Activated B cell treated with CpG ODN at 0.5 μM for 24 hours (primary cell): ENCODE results near the gene UQCRFS1. TPM values are rescaled to one million over a fixed set of nuclear protein-coding genes. Genes with fewer than 3 reads are reported as not detected.

ENCODE experiments used
- ATAC-seq: fragments of 200-7000 bp; cut with Tn5 transposase; one replicate; pipeline ENCODE4 v1.10.0; 2021; ENCODE audit warnings: low read depth, mild to moderate bottlenecking, moderate library complexity
- CTCF ChIA-PET: fragments of 350-600 bp; sonication (Branson Sonifier 250); formaldehyde crosslinking; loops from one replicate; lab custom pipeline; 2021; ENCODE audit warnings: antibody characterized with exemption; lab: Charles Lee
- POLR2A ChIA-PET: fragments of 350-600 bp; sonication (Branson Sonifier 250); formaldehyde crosslinking; loops from one replicate; lab custom pipeline; 2021; ENCODE audit warnings: antibody characterized with exemption; lab: Charles Lee
- DNase-seq: peaks from one replicate; pipeline ENCODE4 v3.0.0; 2022
- H3K27ac Mint-ChIP-seq: one replicate; pipeline ENCODE4 v1.8.0; 2020; ENCODE audit warnings: mixed read lengths
- H3K27me3 Mint-ChIP-seq: one replicate; pipeline ENCODE4 v1.8.0; 2021; ENCODE audit warnings: mixed read lengths
- H3K36me3 Mint-ChIP-seq: one replicate; pipeline ENCODE4 v1.8.0; 2021; ENCODE audit warnings: low read depth, mixed read lengths
- H3K4me1 Mint-ChIP-seq: one replicate; pipeline ENCODE4 v1.8.0; 2021; ENCODE audit warnings: mixed read lengths
- H3K4me3 Mint-ChIP-seq: one replicate; pipeline ENCODE4 v1.8.0; 2020; ENCODE audit warnings: mild to moderate bottlenecking, mixed read lengths
- H3K9me3 Mint-ChIP-seq: one replicate; pipeline ENCODE4 v1.8.0; 2020; ENCODE audit warnings: mixed read lengths
- intact Hi-C: fragments of 100-400 bp; cut with micrococcal nuclease; formaldehyde crosslinking; loops from one replicate; pipeline ENCODE4 v1.15.1; 2024
- total RNA-seq: library from RNA; stranded (reverse); gene quantifications from 2 replicates; pipeline ENCODE4 v1.2.3, GENCODE V29; 2022
- TF ChIP-seq, protein P1 (sequence below): fragments of 200-600 bp; IDR thresholded peaks from one replicate; pipeline ENCODE4 v1.8.0; 2022; ENCODE audit warnings: antibody characterized with exemption, mild to moderate bottlenecking

Gene UQCRFS1
- total RNA-seq, 1 donor from 2014 or later: 24.4 TPM

DNA sequence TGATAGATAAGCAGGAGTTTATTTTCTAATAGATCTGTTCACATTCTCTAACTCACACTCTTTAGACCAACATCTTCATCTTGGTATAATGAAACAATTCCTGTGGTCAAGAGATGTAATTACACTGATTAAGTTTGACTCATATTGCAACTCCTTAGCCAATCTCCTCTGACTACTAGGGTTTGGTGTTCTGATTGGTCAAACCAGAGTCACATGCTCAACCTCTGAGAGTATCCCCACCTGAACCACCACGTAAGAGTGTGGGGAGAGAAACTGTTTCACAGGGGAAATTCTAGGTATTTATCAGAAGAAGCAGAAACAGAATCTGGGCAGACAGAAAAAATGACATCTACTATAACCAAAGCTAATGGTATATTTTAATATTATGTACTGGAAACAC lies 42.4 kb downstream of the UQCRFS1 start:
- Mint-ChIP-seq H3K27ac (no peak overlapping the region), H3K36me3 (no peaks in the 10 kb centered on the region), H3K9me3 (peaks cover 28% of the 10 kb centered on the region), H3K4me1 (no peaks in the 10 kb centered on the region), H3K4me3 (no peak overlapping the region), H3K27me3 (no peaks in the 10 kb centered on the region)
- intact Hi-C loops: no loop called here
- POLR2A ChIA-PET: no interaction called here
- TF ChIP-seq, protein P1, sequence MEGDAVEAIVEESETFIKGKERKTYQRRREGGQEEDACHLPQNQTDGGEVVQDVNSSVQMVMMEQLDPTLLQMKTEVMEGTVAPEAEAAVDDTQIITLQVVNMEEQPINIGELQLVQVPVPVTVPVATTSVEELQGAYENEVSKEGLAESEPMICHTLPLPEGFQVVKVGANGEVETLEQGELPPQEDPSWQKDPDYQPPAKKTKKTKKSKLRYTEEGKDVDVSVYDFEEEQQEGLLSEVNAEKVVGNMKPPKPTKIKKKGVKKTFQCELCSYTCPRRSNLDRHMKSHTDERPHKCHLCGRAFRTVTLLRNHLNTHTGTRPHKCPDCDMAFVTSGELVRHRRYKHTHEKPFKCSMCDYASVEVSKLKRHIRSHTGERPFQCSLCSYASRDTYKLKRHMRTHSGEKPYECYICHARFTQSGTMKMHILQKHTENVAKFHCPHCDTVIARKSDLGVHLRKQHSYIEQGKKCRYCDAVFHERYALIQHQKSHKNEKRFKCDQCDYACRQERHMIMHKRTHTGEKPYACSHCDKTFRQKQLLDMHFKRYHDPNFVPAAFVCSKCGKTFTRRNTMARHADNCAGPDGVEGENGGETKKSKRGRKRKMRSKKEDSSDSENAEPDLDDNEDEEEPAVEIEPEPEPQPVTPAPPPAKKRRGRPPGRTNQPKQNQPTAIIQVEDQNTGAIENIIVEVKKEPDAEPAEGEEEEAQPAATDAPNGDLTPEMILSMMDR: no peak
- DNase-seq: no peak
- ATAC-seq: no peak
- CTCF ChIA-PET: no interaction called here

DNA sequence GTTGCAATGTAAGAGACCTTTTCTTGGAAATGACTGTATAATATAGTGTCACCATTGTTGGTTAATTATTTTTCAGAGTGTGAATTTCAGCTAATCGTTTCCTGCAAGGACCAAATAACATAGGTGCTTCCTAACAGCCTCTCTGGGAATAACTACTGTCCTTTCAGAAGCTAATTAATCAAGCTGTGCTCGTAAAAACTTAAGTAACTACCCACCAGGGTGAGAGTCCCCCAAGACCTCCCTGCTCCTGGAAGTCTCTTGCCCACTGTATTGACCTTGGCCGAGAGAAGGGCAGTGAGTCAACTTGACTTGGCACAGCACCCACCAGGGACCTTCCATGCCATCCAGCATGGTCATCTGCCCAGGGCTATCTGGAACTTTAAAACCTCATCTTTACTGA lies 50.3 kb downstream of the UQCRFS1 start:
- DNase-seq (no peak), ATAC-seq (no peak)
- Mint-ChIP-seq H3K9me3 (peaks cover 5% of the 10 kb centered on the region), H3K27me3 (no peaks in the 10 kb centered on the region), H3K4me3 (no peak overlapping the region), H3K4me1 (no peaks in the 10 kb centered on the region), H3K27ac (no peak overlapping the region), H3K36me3 (no peaks in the 10 kb centered on the region)
- TF ChIP-seq, protein P1: no peak
- POLR2A ChIA-PET: no interaction called here
- intact Hi-C loops: no loop called here
- CTCF ChIA-PET: no interaction called here

DNA sequence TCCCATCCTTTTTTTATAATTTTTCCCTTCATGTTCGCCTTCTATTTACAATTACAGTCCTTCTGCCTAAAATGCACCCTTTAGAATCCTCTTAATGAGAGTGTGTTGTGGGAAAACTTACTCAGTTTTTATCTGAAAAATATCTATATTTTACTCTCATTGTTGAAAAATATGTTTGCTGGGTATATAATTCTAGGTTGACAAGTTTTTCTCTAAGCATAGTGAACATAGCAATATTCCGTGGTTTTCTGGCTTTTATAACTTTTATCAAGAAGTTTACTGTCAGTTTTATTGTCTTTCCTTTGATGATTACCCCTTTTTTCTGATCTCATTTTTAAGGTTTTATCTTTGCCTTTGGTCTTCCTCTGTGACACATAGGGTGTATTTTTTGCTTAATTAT lies 57.3 kb downstream of the UQCRFS1 start:
- Mint-ChIP-seq H3K36me3 (no peaks in the 10 kb centered on the region), H3K4me1 (no peaks in the 10 kb centered on the region), H3K27me3 (no peaks in the 10 kb centered on the region), H3K9me3 (peaks cover 36% of the 10 kb centered on the region), H3K4me3 (no peak overlapping the region), H3K27ac (no peak overlapping the region)
- TF ChIP-seq, protein P1: no peak
- intact Hi-C loops: no loop called here
- ChIA-PET POLR2A (no interaction called here), CTCF (no interaction called here)
- DNase-seq: no peak
- ATAC-seq: no peak
